Subcutaneous adipose tissue (tissue), 4 donors: ENCODE results near the gene FBXW10B. TPM values are rescaled to one million over a fixed set of nuclear protein-coding genes. Genes with fewer than 3 reads are reported as not detected.
"Not testable (repeated sequence)": the region's sequence is repeated elsewhere in the genome, so short reads cannot be mapped to it uniquely, and the experiment has no call there.

ENCODE experiments used
- CTCF ChIP-seq: fragments of 450-650 bp; IDR thresholded peaks from one replicate; pipeline ENCODE4 v1.5.1; 2016; ENCODE audit warnings: low read depth, mild to moderate bottlenecking, control low read depth, antibody characterized with exemption, moderate library complexity
- total RNA-seq, 4 donors: library from RNA; depleted of rRNA; stranded (reverse); fragments of >200 nt; gene quantifications; one replicate each; pipeline ENCODE4 v1.1.0, GENCODE V29; 2016

Gene FBXW10B
- total RNA-seq, result 1 to 10 TPM in 2 of 4 donors, under 1 TPM in 2; 0.34 to 3.0 (median 1.5) TPM

- TF ChIP-seq CTCF, result not testable (repeated sequence)
These were observed at the start of gene FBXW10B for GRCh38 chr17:15619331-15620058. FBXW10B (minus strand) TSS chr17:15619704; CDS start chr17:15619512, 192 bp downstream.

- TF ChIP-seq CTCF, result no peak
These were observed 44.2 kb upstream of the FBXW10B start for GRCh38 chr17:15663691-15664090.

- TF ChIP-seq CTCF, result no peak
These were observed 43.7 kb upstream of the FBXW10B start for GRCh38 chr17:15663176-15663575.

GRCh38 chr17:15662681-15663080, 43.2 kb upstream of the FBXW10B start:
- TF ChIP-seq CTCF, result no peak

GRCh38 chr17:15660077-15660476, 40.6 kb upstream of the FBXW10B start:
- TF ChIP-seq CTCF, result no peak

GRCh38 chr17:15659663-15660062, 40.2 kb upstream of the FBXW10B start:
- no peak for TF ChIP-seq CTCF

- no peak for TF ChIP-seq CTCF
These were observed 39.7 kb upstream of the FBXW10B start for GRCh38 chr17:15659236-15659635.
